HFFc6 (cell line): ENCODE measurements around the gene PRDM13. TPM values are rescaled to one million over a fixed set of nuclear protein-coding genes. Genes with fewer than 3 reads are reported as not detected.

Experiments used
- DNase-seq: peaks from one replicate; pipeline ENCODE4 v3.0.0-alpha.2; 2018
- H3K27ac Mint-ChIP-seq: 2 replicates; pipeline ENCODE4 v1.8.0; 2020; ENCODE audit warnings: mild to moderate bottlenecking, mixed read lengths
- H3K27me3 Mint-ChIP-seq: 2 replicates; pipeline ENCODE4 v1.8.0; 2021; ENCODE audit warnings: mild to moderate bottlenecking, moderate library complexity, mixed read lengths; ENCODE audit not compliant: insufficient read depth
- H3K36me3 Mint-ChIP-seq: 2 replicates; pipeline ENCODE4 v1.8.0; 2021; ENCODE audit warnings: low read depth, mixed read lengths
- H3K4me1 Mint-ChIP-seq: 2 replicates; pipeline ENCODE4 v1.8.0; 2020; ENCODE audit warnings: low read depth, mixed read lengths
- H3K4me3 Mint-ChIP-seq: 2 replicates; pipeline ENCODE4 v1.8.0; 2020; ENCODE audit warnings: mild to moderate bottlenecking, moderate library complexity, mixed read lengths
- H3K9me3 Mint-ChIP-seq: 2 replicates; pipeline ENCODE4 v1.8.0; 2020; ENCODE audit warnings: mild to moderate bottlenecking, mixed read lengths
- CTCF ChIP-seq: fragments of 200-600 bp; sonication (generic); IDR thresholded peaks from 2 replicates; pipeline ENCODE4 v1.5.0; 2021; ENCODE audit warnings: antibody characterized with exemption, mild to moderate bottlenecking
- total RNA-seq, 6 experiments: library from RNA; stranded (reverse); fragmentation: NEBNext Ultra II Directional; extraction: Animal tissue kit (Norgen Biotek cat#: 25700); gene quantifications; 2 replicates in 1 of 6; 3 replicates in 5 of 6; pipeline ENCODE4 v1.2.3, GENCODE V29; 2021

The PRDM13 gene
- total RNA-seq, 6 experiments from 2014 or later: not detected

- H3K4me3 Mint-ChIP-seq: peak overlapping the region; percentile 74
- DNase-seq: no peak
- H3K36me3 Mint-ChIP-seq: no peaks in the 10 kb centered on the region
- no peak for TF ChIP-seq CTCF
- no peaks in the 10 kb centered on the region for H3K9me3 Mint-ChIP-seq
- H3K27ac Mint-ChIP-seq: no peak overlapping the region
- H3K4me1 Mint-ChIP-seq: peaks cover 7% of the 10 kb centered on the region
- peaks cover 73% of the 10 kb centered on the region for H3K27me3 Mint-ChIP-seq
Observed at GRCh38 chr6:99602520-99603420, 3.9 kb upstream of the PRDM13 start.

GRCh38 chr6:99603421-99604165 lies 3.0 kb upstream of the PRDM13 start:
- TF ChIP-seq CTCF: no peak
- H3K4me3 Mint-ChIP-seq: peak overlapping the region; percentile 68
- no peak overlapping the region for H3K27ac Mint-ChIP-seq
- peaks cover 7% of the 10 kb centered on the region for H3K4me1 Mint-ChIP-seq
- no peak for DNase-seq
- no peaks in the 10 kb centered on the region for H3K36me3 Mint-ChIP-seq
- no peaks in the 10 kb centered on the region for H3K9me3 Mint-ChIP-seq
- H3K27me3 Mint-ChIP-seq: peaks cover 76% of the 10 kb centered on the region

- H3K36me3 Mint-ChIP-seq: no peaks in the 10 kb centered on the region
Observed at GRCh38 chr6:99604166-99605073, 2.2 kb upstream of the PRDM13 start.

GRCh38 chr6:99605074-99605734 lies 1.4 kb upstream of the PRDM13 start:
- no peak for DNase-seq
- Mint-ChIP-seq H3K4me3 (no peak overlapping the region; the same call in 1 of the 2 replicates), H3K27me3 (peaks cover 76% of the 10 kb centered on the region), H3K27ac (no peak overlapping the region), H3K36me3 (no peaks in the 10 kb centered on the region), H3K4me1 (peaks cover 7% of the 10 kb centered on the region), H3K9me3 (no peaks in the 10 kb centered on the region)
- no peak for TF ChIP-seq CTCF

More at GRCh38 chr6:99604166-99605073, 2.2 kb upstream of the PRDM13 start:
- Mint-ChIP-seq H3K4me3 (peak overlapping the region; percentile 68), H3K4me1 (peaks cover 7% of the 10 kb centered on the region), H3K9me3 (no peaks in the 10 kb centered on the region), H3K27me3 (peaks cover 76% of the 10 kb centered on the region), H3K27ac (no peak overlapping the region)
- no peak for TF ChIP-seq CTCF
- DNase-seq: no peak
